ENCODE results near the gene TULP1. TPM values are rescaled to one million over a fixed set of nuclear protein-coding genes. Genes with fewer than 3 reads are reported as not detected.

Gene TULP1
- not detected in 2 replicates for total RNA-seq (2021)
- Bru-seq, nascent RNA: not detected
- BruChase-seq, experiment 1, labeled RNA remaining after a 2-hour chase: percentile 3 among the genes with signal in this experiment
- percentile 2 among the genes with signal in this experiment for BruChase-seq, experiment 2, labeled RNA remaining after a 6-hour chase
- long read RNA-seq: 0 reads

DNA sequence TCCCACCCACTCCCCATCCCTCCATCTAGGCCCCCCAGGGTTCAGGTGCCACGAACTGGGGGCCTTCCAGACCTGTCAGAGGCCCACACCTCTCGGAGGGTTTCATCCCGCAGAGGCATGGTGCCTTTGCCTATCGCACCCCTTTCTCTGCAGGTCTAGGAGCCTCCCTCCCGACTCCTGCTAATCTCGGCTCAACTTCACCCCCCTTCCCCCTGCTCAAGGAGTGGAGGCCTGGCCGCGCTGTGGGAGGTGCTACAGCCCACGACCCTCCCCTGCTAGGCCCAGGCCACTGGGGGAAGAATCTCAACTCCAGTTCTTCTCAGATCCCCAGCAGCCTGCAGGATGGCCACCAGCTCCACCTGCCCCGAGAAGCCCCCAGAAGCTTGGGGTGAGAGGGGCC lies at the start of gene TULP1:
Gene TULP1 (minus strand): TSS at position 157 of the 400 bp plus-strand sequence. CDS start 38 bp downstream, at position 119.
- no peak within 1 kb of the TSS for H2AFZ ChIP-seq
- H3K36me3 ChIP-seq (ENCODE audit: low read depth): no peaks in the 10 kb centered on the region
- no peak within 1 kb of the TSS for H3K4me2 ChIP-seq
- no peaks in the 10 kb centered on the region; the same call in 1 of the 2 replicates for H3F3A ChIP-seq (ENCODE audit: insufficient read depth, low read depth)
- no peaks in the 10 kb centered on the region for H3K4me1 ChIP-seq (replicated peaks; ENCODE audit: insufficient read depth)
- TF ChIP-seq, protein P1, sequence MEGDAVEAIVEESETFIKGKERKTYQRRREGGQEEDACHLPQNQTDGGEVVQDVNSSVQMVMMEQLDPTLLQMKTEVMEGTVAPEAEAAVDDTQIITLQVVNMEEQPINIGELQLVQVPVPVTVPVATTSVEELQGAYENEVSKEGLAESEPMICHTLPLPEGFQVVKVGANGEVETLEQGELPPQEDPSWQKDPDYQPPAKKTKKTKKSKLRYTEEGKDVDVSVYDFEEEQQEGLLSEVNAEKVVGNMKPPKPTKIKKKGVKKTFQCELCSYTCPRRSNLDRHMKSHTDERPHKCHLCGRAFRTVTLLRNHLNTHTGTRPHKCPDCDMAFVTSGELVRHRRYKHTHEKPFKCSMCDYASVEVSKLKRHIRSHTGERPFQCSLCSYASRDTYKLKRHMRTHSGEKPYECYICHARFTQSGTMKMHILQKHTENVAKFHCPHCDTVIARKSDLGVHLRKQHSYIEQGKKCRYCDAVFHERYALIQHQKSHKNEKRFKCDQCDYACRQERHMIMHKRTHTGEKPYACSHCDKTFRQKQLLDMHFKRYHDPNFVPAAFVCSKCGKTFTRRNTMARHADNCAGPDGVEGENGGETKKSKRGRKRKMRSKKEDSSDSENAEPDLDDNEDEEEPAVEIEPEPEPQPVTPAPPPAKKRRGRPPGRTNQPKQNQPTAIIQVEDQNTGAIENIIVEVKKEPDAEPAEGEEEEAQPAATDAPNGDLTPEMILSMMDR (conservative IDR thresholded peaks at IDR 0.05): no peak
- TF ChIP-seq EZH2 (IDR thresholded peaks at IDR 0.05; ENCODE audit: low read depth): no peak
- no peaks in the 10 kb centered on the region for H4K20me1 ChIP-seq (ENCODE audit: insufficient read depth)
- ChIA-PET CTCF (no interaction called here), POLR2A (ENCODE audit: unreplicated experiment) (no interaction called here)
- no peaks in the 10 kb centered on the region for H3K9me3 ChIP-seq (ENCODE audit: insufficient read depth, low read depth)
- intact Hi-C loops (cut with micrococcal nuclease; ENCODE audit: unreplicated experiment): no loop called here
- no peak within 1 kb of the TSS for H3K27ac ChIP-seq
- no peak for DNase-seq
- no peak within 1 kb of the TSS for H3K4me3 ChIP-seq
- H3K79me2 ChIP-seq (ENCODE audit: low read depth): no peaks in the 10 kb centered on the region
- no peaks in the 10 kb centered on the region for H3K27me3 ChIP-seq (ENCODE audit: insufficient read depth, low read depth)
- no TSS peak for BruUV-seq (replicated peaks)
- H3K9me2 ChIP-seq (ENCODE audit: insufficient read depth): no peaks in the 10 kb centered on the region

DNA sequence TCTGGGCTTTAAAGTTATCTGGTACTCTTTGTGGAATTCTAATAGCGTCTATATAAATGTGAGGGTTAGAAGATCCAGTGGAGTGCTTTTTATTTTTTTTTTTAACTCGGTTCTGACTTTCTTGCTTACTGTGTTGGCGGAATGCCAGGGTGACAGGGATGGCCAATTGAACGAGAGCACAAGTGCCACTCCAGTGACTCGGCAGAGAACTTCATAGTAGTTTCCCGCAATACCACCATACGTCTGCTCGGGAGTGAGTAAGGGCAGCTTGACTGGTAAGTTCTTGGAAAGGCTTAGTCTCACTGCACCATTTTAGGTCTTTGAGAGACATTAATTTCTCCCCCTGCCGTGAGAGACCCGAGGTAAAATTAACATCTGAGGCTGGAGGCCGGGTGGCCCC lies 49.4 kb upstream of the TULP1 start:
- no peak for DNase-seq
- CTCF ChIA-PET: interaction anchor here (0.7 kb wide), 1 partner anchor 593 kb away, joined by 3 read pairs; no protein-coding TSS in a partner anchor
- Histone ChIP-seq H3K27me3 (ENCODE audit: insufficient read depth, low read depth) (0 out of 2 replicates have a peak, but pooled peaks cover 11% of the 10 kb centered on the region), H3K79me2 (ENCODE audit: low read depth) (no peaks in the 10 kb centered on the region), H3K9me2 (ENCODE audit: insufficient read depth) (no peaks in the 10 kb centered on the region), H3K4me3 (no peak overlapping the region), H3K4me1 (replicated peaks; ENCODE audit: insufficient read depth) (no peaks in the 10 kb centered on the region), H3K4me2 (no peak overlapping the region), H3K27ac (no peak overlapping the region), H2AFZ (no peak overlapping the region), H3F3A (ENCODE audit: insufficient read depth, low read depth) (no peaks in the 10 kb centered on the region), H4K20me1 (ENCODE audit: insufficient read depth) (no peaks in the 10 kb centered on the region), H3K9me3 (ENCODE audit: insufficient read depth, low read depth) (peaks cover 4% of the 10 kb centered on the region), H3K36me3 (ENCODE audit: low read depth) (no peaks in the 10 kb centered on the region)
- intact Hi-C loops (cut with micrococcal nuclease; ENCODE audit: unreplicated experiment): no loop called here
- no TSS peak for BruUV-seq (replicated peaks)
- TF ChIP-seq EZH2 (IDR thresholded peaks at IDR 0.05; ENCODE audit: low read depth): no peak
- TF ChIP-seq, protein P1 (conservative IDR thresholded peaks at IDR 0.05): no peak
- POLR2A ChIA-PET (ENCODE audit: unreplicated experiment): no interaction called here

DNA sequence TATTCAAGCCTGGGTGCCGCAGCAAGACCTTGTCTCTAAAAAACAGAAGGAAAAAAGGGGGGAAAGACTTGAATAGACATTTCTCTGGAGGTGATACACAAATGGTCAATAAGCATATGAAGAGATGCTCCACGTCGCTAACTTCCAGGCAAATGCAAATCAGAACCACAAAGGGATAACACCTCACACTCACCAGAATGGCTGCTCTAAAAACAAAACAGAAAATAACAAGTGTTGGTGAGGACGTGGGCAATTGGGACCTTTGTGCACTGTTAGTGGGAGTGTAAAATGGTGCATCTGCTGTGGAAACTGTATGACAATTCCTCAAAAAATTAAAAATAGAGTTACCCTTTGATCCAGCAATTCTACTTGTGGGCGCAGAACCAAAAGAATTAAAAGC lies 48.4 kb upstream of the TULP1 start:
- Histone ChIP-seq H2AFZ (no peak overlapping the region), H3K27me3 (ENCODE audit: insufficient read depth, low read depth) (0 out of 2 replicates have a peak, but pooled peaks cover 11% of the 10 kb centered on the region), H3K9me3 (ENCODE audit: insufficient read depth, low read depth) (no peaks in the 10 kb centered on the region; the same call in 1 of the 2 replicates), H3K4me2 (no peak overlapping the region), H3K4me3 (no peak overlapping the region), H3K36me3 (ENCODE audit: low read depth) (no peaks in the 10 kb centered on the region), H3F3A (ENCODE audit: insufficient read depth, low read depth) (no peaks in the 10 kb centered on the region), H3K4me1 (replicated peaks; ENCODE audit: insufficient read depth) (no peaks in the 10 kb centered on the region), H4K20me1 (ENCODE audit: insufficient read depth) (no peaks in the 10 kb centered on the region), H3K9me2 (ENCODE audit: insufficient read depth) (no peaks in the 10 kb centered on the region), H3K27ac (no peak overlapping the region), H3K79me2 (ENCODE audit: low read depth) (no peaks in the 10 kb centered on the region)
- CTCF ChIA-PET: interaction anchor here (0.5 to 1.3 kb wide), 2 partner anchors 176 to 182 kb away, joined by 4 to 10 read pairs; partner anchors contain the start of gene ARMC12
- DNase-seq: no peak
- no TSS peak for BruUV-seq (replicated peaks)
- POLR2A ChIA-PET (ENCODE audit: unreplicated experiment): interaction anchor here (0.5 kb wide), 1 partner anchor 47 kb away, joined by 3 read pairs; no protein-coding TSS in a partner anchor
- intact Hi-C loops (cut with micrococcal nuclease; ENCODE audit: unreplicated experiment): no loop called here
- TF ChIP-seq, protein P1 (conservative IDR thresholded peaks at IDR 0.05): no peak
- no peak for TF ChIP-seq EZH2 (IDR thresholded peaks at IDR 0.05; ENCODE audit: low read depth)

Measured in PC-9 (cell line).